ENCODE measurements around the gene KY.

The KY gene

DNA sequence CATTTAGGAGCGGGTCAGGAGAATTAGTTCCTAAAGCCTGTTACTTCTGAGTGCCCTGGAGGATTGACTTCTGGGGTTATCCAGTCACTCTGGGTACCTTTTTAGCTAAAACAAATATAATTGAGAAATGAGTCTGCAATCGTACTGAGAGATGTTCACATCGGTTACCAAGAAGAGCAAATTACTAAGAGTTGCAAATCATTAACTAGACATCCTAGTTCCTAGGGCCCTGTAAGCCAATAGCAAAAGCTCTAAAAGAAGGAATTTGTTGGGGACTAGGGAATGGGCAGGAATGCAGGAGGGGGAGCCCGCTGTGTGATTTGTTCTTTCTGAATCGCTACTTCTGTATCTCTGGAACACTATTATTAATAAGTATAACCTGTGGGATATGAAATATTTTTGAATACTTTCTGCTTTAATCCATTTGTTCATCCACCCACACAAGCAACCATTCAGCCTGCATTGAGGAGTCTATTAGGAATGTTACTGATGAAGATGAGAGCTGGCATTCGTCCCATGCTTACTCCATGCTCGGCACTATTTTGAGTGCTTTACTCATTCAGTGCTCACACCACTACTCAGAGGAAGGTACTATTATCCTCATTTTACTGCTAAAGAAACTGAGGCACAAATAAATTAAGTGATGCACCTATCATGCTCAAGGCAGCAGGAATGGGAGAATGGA is 31.5 kb upstream of the KY start:
- Histone ChIP-seq H3K27me3 (replicated peaks; ENCODE audit: insufficient read depth, low read length) (no peaks in the 10 kb centered on the region), H2AFZ (ENCODE audit: low read length) (no peak overlapping the region)

GRCh38 chr3:134681522-134681900 is 30.7 kb upstream of the KY start:
- no peaks in the 10 kb centered on the region for H3K79me2 ChIP-seq (ENCODE audit: low read length)
- no peak overlapping the region for H3K4me3 ChIP-seq (ENCODE audit: low read length)
- no peak overlapping the region for H2AFZ ChIP-seq (ENCODE audit: low read length)
- no peaks in the 10 kb centered on the region for H4K20me1 ChIP-seq (ENCODE audit: insufficient read depth, low read length)
- H3K27ac ChIP-seq (ENCODE audit: low read length) = no peak overlapping the region
- no peak overlapping the region for H3K9ac ChIP-seq (ENCODE audit: low read length)
- H3K9me2 ChIP-seq (replicated peaks; ENCODE audit: insufficient read depth, low read length) = no peaks in the 10 kb centered on the region
- no peak overlapping the region for H3K4me2 ChIP-seq (ENCODE audit: low read depth, low read length)
- no peaks in the 10 kb centered on the region for H3K36me3 ChIP-seq (replicated peaks; ENCODE audit: insufficient read depth, low read length)
- no peaks in the 10 kb centered on the region for H3K4me1 ChIP-seq (ENCODE audit: low read length)
- H3F3A ChIP-seq (ENCODE audit: insufficient read depth, low read length) = no peaks in the 10 kb centered on the region
- no peaks in the 10 kb centered on the region for H3K9me3 ChIP-seq (replicated peaks; ENCODE audit: insufficient read depth, low read length)
- no peak for TF ChIP-seq CTCF (IDR thresholded peaks at IDR 0.05; ENCODE audit: low read length)
- TF ChIP-seq EZH2phosphoT487 (IDR thresholded peaks at IDR 0.05; ENCODE audit: low read length) = no peak
- no peak for TF ChIP-seq EZH2 (optimal IDR thresholded peaks at IDR 0.05; ENCODE audit: low read depth, low read length)
- no peak for DNase-seq
- no peaks in the 10 kb centered on the region for H3K27me3 ChIP-seq (replicated peaks; ENCODE audit: insufficient read depth, low read length)

More for the DNA sequence above, 31.5 kb upstream of the KY start:
- TF ChIP-seq CTCF (IDR thresholded peaks at IDR 0.05; ENCODE audit: low read length) (no peak), EZH2 (optimal IDR thresholded peaks at IDR 0.05; ENCODE audit: low read depth, low read length) (no peak), EZH2phosphoT487 (IDR thresholded peaks at IDR 0.05; ENCODE audit: low read length) (no peak)
- Histone ChIP-seq H3K9me3 (replicated peaks; ENCODE audit: insufficient read depth, low read length) (no peaks in the 10 kb centered on the region), H4K20me1 (ENCODE audit: insufficient read depth, low read length) (no peaks in the 10 kb centered on the region), H3F3A (ENCODE audit: insufficient read depth, low read length) (no peaks in the 10 kb centered on the region), H3K4me3 (ENCODE audit: low read length) (no peak overlapping the region), H3K9ac (ENCODE audit: low read length) (no peak overlapping the region), H3K4me2 (ENCODE audit: low read depth, low read length) (no peak overlapping the region), H3K27ac (ENCODE audit: low read length) (no peak overlapping the region), H3K4me1 (ENCODE audit: low read length) (no peaks in the 10 kb centered on the region), H3K9me2 (replicated peaks; ENCODE audit: insufficient read depth, low read length) (no peaks in the 10 kb centered on the region), H3K36me3 (replicated peaks; ENCODE audit: insufficient read depth, low read length) (no peaks in the 10 kb centered on the region), H3K79me2 (ENCODE audit: low read length) (no peaks in the 10 kb centered on the region)
- DNase-seq = no peak

DNA sequence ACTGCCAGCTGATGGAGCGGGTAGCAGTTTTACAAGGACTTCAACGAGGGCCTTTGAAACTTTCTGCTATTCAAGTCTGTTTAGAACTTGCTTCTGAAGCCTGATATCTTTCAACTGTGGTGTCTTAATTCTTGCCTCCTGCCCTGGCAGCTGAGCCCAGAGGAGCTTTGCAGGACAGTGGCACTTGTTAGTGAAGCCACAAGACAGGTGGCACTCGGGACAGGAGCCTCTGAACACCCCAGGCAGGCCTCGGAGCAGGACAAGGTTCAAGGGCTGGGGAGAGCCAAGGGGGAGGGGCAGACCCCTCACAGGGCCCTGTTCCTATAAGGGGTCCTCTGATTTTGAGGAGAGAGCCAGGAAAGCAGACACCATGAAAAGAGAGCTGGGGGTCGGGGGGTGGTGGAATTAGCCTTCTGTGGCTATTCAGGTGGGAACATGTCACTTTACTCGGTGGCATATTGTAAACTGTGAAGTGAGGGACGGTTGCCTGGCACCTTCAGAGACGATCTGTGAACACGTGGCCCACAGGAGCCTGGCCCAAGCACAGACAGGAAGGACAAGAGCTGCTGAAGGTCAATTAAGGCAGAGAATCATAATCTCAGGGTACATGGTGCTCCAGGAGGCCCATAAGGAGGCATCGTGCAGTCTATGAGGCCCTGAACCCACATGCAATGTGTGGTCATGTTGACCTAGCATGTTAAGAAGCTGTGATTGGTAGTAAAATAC is 30.1 kb upstream of the KY start:
- Histone ChIP-seq H3K9me2 (replicated peaks; ENCODE audit: insufficient read depth, low read length) (no peaks in the 10 kb centered on the region), H3K4me2 (ENCODE audit: low read depth, low read length) (no peak overlapping the region), H3F3A (ENCODE audit: insufficient read depth, low read length) (no peaks in the 10 kb centered on the region), H3K27ac (ENCODE audit: low read length) (no peak overlapping the region), H3K79me2 (ENCODE audit: low read length) (no peaks in the 10 kb centered on the region), H3K4me1 (ENCODE audit: low read length) (peaks cover 3% of the 10 kb centered on the region; the same call in 1 of the 2 replicates), H4K20me1 (ENCODE audit: insufficient read depth, low read length) (no peaks in the 10 kb centered on the region), H3K36me3 (replicated peaks; ENCODE audit: insufficient read depth, low read length) (no peaks in the 10 kb centered on the region), H3K9me3 (replicated peaks; ENCODE audit: insufficient read depth, low read length) (no peaks in the 10 kb centered on the region), H2AFZ (ENCODE audit: low read length) (no peak overlapping the region), H3K27me3 (replicated peaks; ENCODE audit: insufficient read depth, low read length) (no peaks in the 10 kb centered on the region), H3K9ac (ENCODE audit: low read length) (no peak overlapping the region), H3K4me3 (ENCODE audit: low read length) (no peak overlapping the region)
- TF ChIP-seq EZH2phosphoT487 (IDR thresholded peaks at IDR 0.05; ENCODE audit: low read length) (no peak), CTCF (IDR thresholded peaks at IDR 0.05; ENCODE audit: low read length) (no peak), EZH2 (optimal IDR thresholded peaks at IDR 0.05; ENCODE audit: low read depth, low read length) (no peak)
- DNase-seq = no peak
